Naive thymus-derived CD4-positive, alpha-beta T cell (primary cell): ENCODE measurements around the gene PAXX. TPM values are rescaled to one million over a fixed set of nuclear protein-coding genes. Genes with fewer than 3 reads are reported as not detected.

Source experiments
- ATAC-seq: fragments of 150-1000 bp; cut with Tn5 transposase; 2 replicates; pipeline ENCODE4 v1.10.0; 2021; ENCODE audit warnings: mild to moderate bottlenecking, moderate library complexity
- CTCF ChIA-PET: fragments of 350-600 bp; sonication (Branson Sonifier 250); formaldehyde crosslinking; loops from one replicate; lab custom pipeline; 2021; ENCODE audit warnings: antibody characterized with exemption; lab: Charles Lee
- POLR2A ChIA-PET: fragments of 350-600 bp; sonication (Branson Sonifier 250); formaldehyde crosslinking; loops from one replicate; lab custom pipeline; 2021; ENCODE audit warnings: antibody characterized with exemption, inconsistent platforms; lab: Charles Lee
- DNase-seq, 9 donors: peaks; one replicate each; pipeline versions ENCODE4 v3.0.0 to v3.0.0-alpha.2; 2020 to 2022; ENCODE audit warnings: mixed read lengths in 1 of 9
- H3K27ac ChIP-seq: one replicate; pipeline ENCODE4 v1.7.0; 2013; ENCODE audit warnings: mild to moderate bottlenecking, low read depth, low read length, moderate library complexity
- H3K27me3 ChIP-seq, 2 donors: one replicate each; pipeline ENCODE4 v1.7.0; 2013; ENCODE audit warnings: low read length in 2 of 2, mild to moderate bottlenecking in 2 of 2, moderate library complexity in 2 of 2; ENCODE audit not compliant: control insufficient read depth in 2 of 2, insufficient read depth in 2 of 2
- H3K36me3 ChIP-seq, 3 experiments: 1 replicate in 2 of 3; 2 replicates in 1 of 3; pipeline ENCODE4 v1.7.0; 2013; ENCODE audit warnings: low read length in 3 of 3, mild to moderate bottlenecking in 3 of 3, moderate library complexity in 1 of 3; ENCODE audit not compliant: insufficient read depth in 3 of 3, control insufficient read depth in 2 of 3
- H3K4me1 ChIP-seq, 2 donors: one replicate each; pipeline ENCODE4 v1.7.0; 2013; ENCODE audit warnings: low read length in 2 of 2, mild to moderate bottlenecking in 2 of 2, moderate library complexity in 1 of 2; ENCODE audit not compliant: control insufficient read depth in 2 of 2, insufficient read depth in 2 of 2
- H3K4me3 ChIP-seq: 2 replicates; pipeline ENCODE4 v1.7.0; 2013; ENCODE audit warnings: mild to moderate bottlenecking, low read length
- H3K9me3 ChIP-seq, 3 experiments: 1 replicate in 2 of 3; 2 replicates in 1 of 3; pipeline ENCODE4 v1.7.0; 2013; ENCODE audit warnings: low read length in 3 of 3; ENCODE audit not compliant: control insufficient read depth in 2 of 3
- H3K27ac Mint-ChIP-seq, 9 donors: one replicate each; pipeline ENCODE4 v1.8.0; 2020 to 2022; ENCODE audit warnings: mixed read lengths in 9 of 9, mild to moderate bottlenecking in 8 of 9, moderate library complexity in 5 of 9, inconsistent platforms in 2 of 9
- H3K27me3 Mint-ChIP-seq, 5 donors: one replicate each; pipeline ENCODE4 v1.8.0; 2021 to 2022; ENCODE audit warnings: mixed read lengths in 5 of 5, mild to moderate bottlenecking in 1 of 5
- H3K36me3 Mint-ChIP-seq, 5 donors: one replicate each; pipeline ENCODE4 v1.8.0; 2020 to 2022; ENCODE audit warnings: mixed read lengths in 5 of 5, mild to moderate bottlenecking in 3 of 5, inconsistent platforms in 1 of 5
- H3K4me1 Mint-ChIP-seq, 7 donors: one replicate each; pipeline ENCODE4 v1.8.0; 2020 to 2022; ENCODE audit warnings: mixed read lengths in 7 of 7, mild to moderate bottlenecking in 3 of 7, inconsistent platforms in 1 of 7
- H3K4me3 Mint-ChIP-seq, 10 donors: one replicate each; pipeline ENCODE4 v1.8.0; 2020 to 2022; ENCODE audit warnings: mild to moderate bottlenecking in 10 of 10, mixed read lengths in 10 of 10, moderate library complexity in 6 of 10, inconsistent platforms in 2 of 10
- H3K9me3 Mint-ChIP-seq, 11 donors: one replicate each; pipeline ENCODE4 v1.8.0; 2020 to 2022; ENCODE audit warnings: mixed read lengths in 11 of 11, mild to moderate bottlenecking in 4 of 11, inconsistent platforms in 1 of 11, moderate library complexity in 1 of 11
- intact Hi-C, 2 donors: fragments of 100-400 bp; cut with micrococcal nuclease; formaldehyde crosslinking; loops; one replicate each; pipeline ENCODE4 v1.15.1; 2023
- polyA plus RNA-seq, 2 donors: library from polyadenylated mRNA; unstranded; fragments of 300-500 nt; fragmentation: Illumina TruSeq; gene quantifications; one replicate each; pipeline ENCODE4 v1.2.3, GENCODE V29; 2021
- total RNA-seq, 6 experiments: library from RNA in 5 of 6; stranded (reverse) in 5 of 6; gene quantifications; 1 replicate in 5 of 6; 2 replicates in 1 of 6; pipeline ENCODE4 v1.2.3 and lab custom pipeline; 2021 to 2026

The PAXX gene
- total and polyA plus RNA-seq, 7 experiments from 2014 or later: 49.3 to 78.2 (median 66.0) TPM

DNA sequence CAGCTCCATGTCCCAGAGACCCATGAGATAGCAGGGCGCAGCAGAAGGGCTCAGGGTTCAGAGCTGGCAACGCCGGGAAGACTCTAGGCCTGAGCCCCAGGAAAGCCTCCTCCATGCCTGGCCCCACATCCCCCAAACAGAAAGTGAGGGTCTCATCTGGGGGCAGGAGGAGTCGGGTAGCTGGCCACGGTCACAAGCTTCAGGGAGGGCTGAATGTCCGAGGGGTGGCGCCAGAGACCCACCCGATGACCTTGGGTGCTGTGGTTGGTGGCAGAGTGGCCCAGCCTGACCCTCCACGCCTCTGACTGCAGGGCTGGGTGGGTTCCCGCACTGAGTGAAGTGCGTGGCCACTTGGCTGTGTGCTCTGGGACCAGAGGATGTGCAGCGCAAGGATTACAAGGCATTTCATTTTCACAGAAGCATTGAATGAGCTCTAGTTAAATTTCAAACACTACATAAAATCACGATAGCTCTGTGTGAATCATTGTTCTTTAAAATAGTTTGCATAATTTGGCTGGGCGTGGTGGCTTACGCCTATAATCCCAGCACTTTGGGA lies 44.2 kb upstream of the PAXX start:
- no peaks in the 10 kb centered on the region for H3K27me3 Mint-ChIP-seq

DNA sequence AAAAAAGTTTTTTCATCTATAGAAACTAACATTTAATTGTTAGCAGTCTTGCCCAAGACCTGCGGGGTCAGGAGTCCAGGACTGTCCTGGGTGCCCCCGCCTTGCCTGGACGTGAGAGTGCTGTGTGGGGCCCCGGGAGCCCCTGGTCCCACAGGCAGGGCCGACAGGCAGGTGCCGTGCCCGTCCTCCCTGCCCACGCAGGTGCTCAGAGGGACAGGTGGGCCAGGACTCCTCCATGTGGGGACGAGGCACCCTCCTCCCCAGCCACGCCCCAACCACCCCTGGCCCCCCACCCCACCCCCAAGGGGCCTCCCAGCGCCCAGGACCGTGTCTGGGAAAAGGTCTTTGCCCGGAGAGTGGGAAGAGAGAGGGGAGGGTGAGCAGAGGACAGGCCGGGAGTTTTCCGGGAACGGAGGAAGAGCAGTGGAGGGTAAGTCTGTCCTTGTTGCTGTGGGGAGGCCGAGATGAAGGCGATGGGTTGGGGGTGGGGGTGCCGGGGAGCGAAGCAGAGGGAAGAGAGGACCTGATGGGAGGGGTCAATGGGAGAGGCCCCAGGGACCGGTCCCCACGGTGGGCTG lies 42.9 kb upstream of the PAXX start:
- intact Hi-C loops: loop anchor here (1.0 to 10.0 kb wide), 5 partner anchors 29 to 275 kb away; partner anchors contain the start of genes CYSRT1 (in 1 of the 2), NDOR1 (in 1 of the 2), PAXX (in 1 of the 2) and RNF208 (in 1 of the 2)
- no peaks in the 10 kb centered on the region for H3K27me3 Mint-ChIP-seq
- Histone ChIP-seq H3K9me3 (no peaks in the 10 kb centered on the region), H3K4me1 (peaks cover 7 to 16% of the 10 kb centered on the region in 2 donors), H3K4me3 (peak overlapping the region; percentile 68), H3K36me3 (no peaks in the 10 kb centered on the region), H3K27ac (peak overlapping the region; percentile 81), H3K27me3 (no peaks in the 10 kb centered on the region)
- ChIA-PET CTCF (no interaction called here), POLR2A (no interaction called here)
- no peaks in the 10 kb centered on the region for H3K36me3 Mint-ChIP-seq
- peak overlapping the region in 8 of 9 donors; percentile 74 to 89 (median 86) for H3K27ac Mint-ChIP-seq
- peak in 1 of 9 donors; percentile 8 for DNase-seq
- ATAC-seq: no peak
- H3K4me1 Mint-ChIP-seq: peaks cover 0 to 17% (median 5%) of the 10 kb centered on the region in 7 donors
- H3K9me3 Mint-ChIP-seq: no peaks in the 10 kb centered on the region
- peak overlapping the region; percentile 73 to 89 (median 85) for H3K4me3 Mint-ChIP-seq

More for the DNA sequence above, 44.2 kb upstream of the PAXX start:
- Histone ChIP-seq H3K4me1 (peaks cover 10 to 16% of the 10 kb centered on the region in 2 donors), H3K4me3 (no peak overlapping the region), H3K36me3 (peaks cover 0 to 4% (median 0%) of the 10 kb centered on the region in 3 experiments), H3K27me3 (no peaks in the 10 kb centered on the region), H3K9me3 (no peaks in the 10 kb centered on the region), H3K27ac (no peak overlapping the region)
- Mint-ChIP-seq H3K9me3 (no peaks in the 10 kb centered on the region), H3K4me3 (peak overlapping the region in 9 of 10 donors; percentile 5 to 89 (median 53)), H3K36me3 (no peaks in the 10 kb centered on the region), H3K27ac (peak overlapping the region in 5 of 9 donors; percentile 9 to 83 (median 45)), H3K4me1 (peaks cover 0 to 17% (median 5%) of the 10 kb centered on the region in 7 donors)
- ChIA-PET CTCF (interaction anchor here (0.8 to 1.4 kb wide), 2 partner anchors 80 to 87 kb away, joined by 3 read pairs; partner anchors contain the start of gene ABCA2), POLR2A (interaction anchor here (0.9 to 1.8 kb wide), 5 partner anchors 10 to 105 kb away, joined by 3 to 4 read pairs (median 3); no protein-coding TSS in a partner anchor)
- DNase-seq: peak in 1 of 9 donors; percentile 3
- ATAC-seq: no peak
- intact Hi-C loops: loop anchor here (2.0 to 10.0 kb wide), 3 partner anchors 87 to 277 kb away; partner anchors contain the start of genes CYSRT1 (in 1 of the 2), NDOR1 (in 1 of the 2), RNF208 (in 1 of the 2) and RNF224 (in 1 of the 2)

DNA sequence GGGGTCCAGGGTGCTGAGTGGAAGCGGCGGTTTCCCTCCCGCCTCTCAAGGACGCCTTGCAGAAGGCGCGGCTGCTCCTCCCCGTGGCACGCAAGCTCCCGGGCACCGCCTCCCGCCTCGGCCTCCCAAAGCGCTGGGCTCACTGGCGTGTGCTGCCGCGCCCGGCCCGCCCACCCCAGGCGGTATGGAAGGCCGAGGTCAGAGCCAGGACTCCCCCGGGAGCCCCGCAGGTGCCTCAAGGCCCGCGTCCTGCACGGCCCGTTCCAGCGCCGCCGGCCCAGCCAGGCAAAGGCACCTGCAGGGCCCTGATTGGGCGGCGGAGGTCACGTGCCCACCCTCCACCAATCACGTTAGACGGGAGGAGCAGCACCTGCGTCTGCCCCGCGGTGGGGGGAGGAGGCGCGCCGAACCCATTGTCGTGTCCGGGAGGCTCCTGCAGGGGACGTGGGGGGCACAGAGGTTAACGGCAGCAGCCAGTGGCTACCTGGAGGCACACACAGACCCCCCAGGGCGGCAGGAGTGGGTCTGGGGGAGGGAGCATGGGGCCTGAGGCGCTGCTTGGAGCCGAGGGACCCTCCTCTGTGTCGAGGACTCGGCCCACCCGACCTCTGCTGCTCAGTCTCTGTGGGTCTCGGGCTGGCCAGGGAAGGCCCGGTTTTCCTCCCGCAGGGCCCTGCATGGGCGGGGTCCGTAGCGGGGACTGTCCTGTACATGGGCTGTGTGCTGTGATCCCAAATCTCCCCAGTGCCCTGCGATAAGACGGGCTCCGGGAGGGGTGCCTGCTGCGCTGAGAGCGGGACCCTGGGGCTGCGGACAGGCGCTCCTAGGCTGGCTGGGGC lies 42.2 kb upstream of the PAXX start:
- no peaks in the 10 kb centered on the region for H3K9me3 Mint-ChIP-seq
- H3K4me1 Mint-ChIP-seq: peaks cover 0 to 13% (median 0%) of the 10 kb centered on the region in 7 donors
- peak; percentile 89 to 97 (median 95) for DNase-seq
- Histone ChIP-seq H3K4me1 (peaks cover 4 to 13% of the 10 kb centered on the region in 2 donors), H3K36me3 (no peaks in the 10 kb centered on the region), H3K4me3 (peak overlapping the region; percentile 68), H3K27me3 (no peaks in the 10 kb centered on the region), H3K9me3 (no peaks in the 10 kb centered on the region), H3K27ac (peak overlapping the region; percentile 81)
- intact Hi-C loops: loop anchor here (1.0 to 10.0 kb wide), 6 partner anchors 28 to 275 kb away; partner anchors contain the start of genes PAXX (in 2 of the 2), CYSRT1 (in 1 of the 2), NDOR1 (in 1 of the 2) and RNF208 (in 1 of the 2)
- H3K27ac Mint-ChIP-seq: peak overlapping the region; percentile 66 to 91 (median 86)
- H3K4me3 Mint-ChIP-seq: peak overlapping the region; percentile 74 to 93 (median 86)
- no peaks in the 10 kb centered on the region for H3K27me3 Mint-ChIP-seq
- no peaks in the 10 kb centered on the region for H3K36me3 Mint-ChIP-seq
- peak; percentile 97 for ATAC-seq
- CTCF ChIA-PET: no interaction called here
- POLR2A ChIA-PET: interaction anchor here (0.7 to 1.7 kb wide), 2 partner anchors 10 to 78 kb away, joined by 4 read pairs; no protein-coding TSS in a partner anchor

DNA sequence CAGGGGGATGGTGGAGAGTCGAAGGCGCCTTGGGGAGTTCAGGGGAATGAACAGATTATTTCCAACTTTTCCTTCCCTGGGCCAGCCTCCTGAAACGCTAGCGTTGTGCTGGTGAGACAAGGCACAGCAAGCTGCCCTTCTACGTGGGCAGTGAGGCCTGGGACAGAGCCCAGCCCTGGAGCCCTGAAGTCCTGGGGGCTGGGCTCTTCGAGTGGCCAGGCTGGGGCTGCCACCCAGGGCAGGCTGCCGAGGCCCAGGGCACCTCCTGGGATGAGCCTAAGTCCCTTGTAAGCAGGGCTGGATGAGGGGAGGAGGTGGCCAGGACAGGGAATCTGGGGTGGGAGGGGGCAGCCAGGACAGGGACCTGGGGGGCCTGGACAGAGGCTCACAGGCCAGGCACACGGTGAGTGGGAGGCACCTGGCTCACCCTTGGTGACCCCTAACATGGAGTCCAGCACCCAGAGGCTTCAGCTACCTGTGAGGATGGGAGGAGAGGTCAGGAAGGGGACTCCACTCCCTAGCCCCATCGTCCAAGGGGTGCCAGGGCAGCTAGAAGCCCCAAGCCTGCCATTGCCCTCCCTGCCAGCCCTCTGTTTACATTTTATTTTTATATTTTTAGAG lies 41.5 kb upstream of the PAXX start:
- Histone ChIP-seq H3K27ac (peak overlapping the region; percentile 81), H3K9me3 (no peaks in the 10 kb centered on the region), H3K4me1 (peaks cover 0 to 10% of the 10 kb centered on the region in 2 donors), H3K4me3 (peak overlapping the region; percentile 68), H3K36me3 (no peaks in the 10 kb centered on the region), H3K27me3 (no peaks in the 10 kb centered on the region)
- peak overlapping the region; percentile 74 to 93 (median 86) for H3K4me3 Mint-ChIP-seq
- POLR2A ChIA-PET: interaction anchor here (0.7 to 1.7 kb wide), 3 partner anchors 9 to 152 kb away, joined by 3 to 4 read pairs (median 4); no protein-coding TSS in a partner anchor
- no peaks in the 10 kb centered on the region for H3K36me3 Mint-ChIP-seq
- H3K9me3 Mint-ChIP-seq: no peaks in the 10 kb centered on the region
- H3K4me1 Mint-ChIP-seq: peaks cover 0 to 13% (median 0%) of the 10 kb centered on the region in 7 donors
- DNase-seq: peak in 1 of 9 donors; percentile 12
- no peaks in the 10 kb centered on the region for H3K27me3 Mint-ChIP-seq
- CTCF ChIA-PET: no interaction called here
- no peak for ATAC-seq
- H3K27ac Mint-ChIP-seq: peak overlapping the region in 8 of 9 donors; percentile 74 to 91 (median 82)
- intact Hi-C loops: loop anchor here in 1 of 2 donors (5.0 kb wide), 1 partner anchor 42 kb away; the partner anchor contains the start of gene PAXX

DNA sequence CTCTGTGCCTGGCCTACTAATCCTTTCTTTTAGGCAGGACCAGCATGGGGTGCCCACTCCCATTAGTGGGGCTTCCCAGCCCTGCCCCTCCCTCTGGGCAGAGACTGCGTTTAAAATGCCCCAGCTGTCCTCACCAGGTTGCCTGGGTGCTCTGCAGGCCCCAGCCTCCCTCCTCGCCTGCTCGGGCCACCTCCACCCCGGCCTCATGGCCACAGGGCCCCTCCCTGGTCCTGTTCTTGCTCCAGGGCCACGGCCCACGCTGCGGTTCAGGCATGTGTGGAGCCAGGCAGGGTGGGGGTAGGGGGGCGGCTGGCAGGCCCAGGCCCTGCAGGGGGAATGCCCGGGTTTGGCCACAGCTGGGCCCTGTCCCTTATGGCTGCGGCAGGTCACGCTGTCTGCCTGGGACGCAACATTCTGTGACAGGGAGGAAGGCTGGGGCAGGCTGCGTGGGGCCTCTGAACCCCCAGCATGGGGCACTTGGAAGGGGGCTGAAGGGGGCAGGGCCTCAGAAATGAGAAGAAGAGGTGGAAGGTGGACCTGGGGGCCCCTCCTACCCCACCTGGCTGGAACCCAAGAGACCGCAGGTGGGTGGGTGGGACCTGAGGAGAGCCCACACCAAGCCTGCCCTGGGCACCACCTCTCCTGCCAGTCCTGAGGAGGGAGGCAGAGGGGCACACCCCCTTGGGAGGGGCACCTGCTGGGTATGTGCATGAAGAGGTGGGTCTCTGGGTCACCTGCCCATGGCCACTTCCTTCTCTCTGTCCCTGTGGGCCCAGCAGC lies 40.5 kb upstream of the PAXX start, which contains the start of gene LCN12:
Gene LCN12 (plus strand): TSS at position 733 of the 780 bp plus-strand sequence. CDS start 55 bp downstream, outside the sequence.
- Mint-ChIP-seq H3K27me3 (no peaks in the 10 kb centered on the region), H3K9me3 (peaks cover 0 to 6% (median 0%) of the 10 kb centered on the region in 11 donors), H3K4me1 (peaks cover 0 to 13% (median 0%) of the 10 kb centered on the region in 7 donors), H3K27ac (peak within 1 kb of the TSS in 1 of 9 donors; percentile 85), H3K36me3 (no peaks in the 10 kb centered on the region), H3K4me3 (peak within 1 kb of the TSS in 1 of 10 donors; percentile 74)
- H3K36me3 ChIP-seq: no peaks in the 10 kb centered on the region
- H3K4me3 ChIP-seq: no peak within 1 kb of the TSS
- peaks cover 0 to 10% of the 10 kb centered on the region in 2 donors for H3K4me1 ChIP-seq
- CTCF ChIA-PET: no interaction called here
- ATAC-seq (no peak), DNase-seq (peak in 1 of 9 donors; percentile 5)
- POLR2A ChIA-PET: interaction anchor here (1.0 to 1.7 kb wide), 2 partner anchors 8 to 153 kb away, joined by 3 to 4 read pairs; no protein-coding TSS in a partner anchor
- no peaks in the 10 kb centered on the region for H3K9me3 ChIP-seq
- no peaks in the 10 kb centered on the region for H3K27me3 ChIP-seq
- no peak within 1 kb of the TSS for H3K27ac ChIP-seq
- intact Hi-C loops: loop anchor here in 1 of 2 donors (5.0 kb wide), 1 partner anchor 41 kb away; the partner anchor contains the start of gene PAXX
